NCI-H1092 (cell line): ENCODE data around the gene WNT9B.
"Not testable (repeated sequence)": the region's sequence is repeated elsewhere in the genome, so short reads cannot be mapped to it uniquely, and the experiment has no call there.

Experiments used
- DNase-seq: peaks from one replicate; lab custom pipeline; 2025; lab: John Stamatoyannopoulos, UW

The WNT9B gene

DNA sequence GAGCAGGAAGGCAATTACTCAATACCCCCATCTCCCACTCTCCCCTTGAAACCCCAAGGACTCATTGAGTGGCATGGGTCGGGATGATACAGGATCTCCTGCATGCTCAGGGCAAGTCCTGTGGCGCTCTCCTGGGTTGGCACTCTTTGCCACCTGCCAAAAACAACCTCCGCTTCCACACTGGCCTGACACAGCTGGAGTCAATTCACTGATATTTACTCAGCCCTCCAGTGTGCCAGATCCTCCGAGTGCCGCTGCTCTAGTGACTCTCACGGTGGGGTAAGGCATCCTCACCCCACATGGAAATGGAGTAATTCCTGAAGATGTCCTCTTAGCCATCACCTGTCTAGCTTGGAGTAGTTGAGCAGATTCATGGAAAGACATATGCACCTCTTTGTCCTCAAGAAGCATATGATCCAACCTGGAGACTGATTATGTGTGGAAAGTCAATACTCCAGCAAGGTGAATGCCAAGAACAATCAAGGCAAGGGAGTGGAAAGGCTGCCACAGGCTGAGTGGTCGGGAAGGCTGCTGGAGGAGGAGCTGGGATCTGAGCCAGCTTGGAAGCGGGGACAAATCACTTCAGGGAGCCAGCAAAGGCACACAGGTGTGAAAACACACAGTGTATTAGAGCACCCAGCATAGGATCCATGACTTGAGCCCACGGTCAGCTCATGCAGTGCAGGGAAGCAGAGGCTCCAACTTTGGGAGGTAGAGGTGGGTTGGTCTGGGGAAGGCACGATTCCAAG lies 59.0 kb downstream of the WNT9B start:
- DNase-seq: peak; percentile 80

DNA sequence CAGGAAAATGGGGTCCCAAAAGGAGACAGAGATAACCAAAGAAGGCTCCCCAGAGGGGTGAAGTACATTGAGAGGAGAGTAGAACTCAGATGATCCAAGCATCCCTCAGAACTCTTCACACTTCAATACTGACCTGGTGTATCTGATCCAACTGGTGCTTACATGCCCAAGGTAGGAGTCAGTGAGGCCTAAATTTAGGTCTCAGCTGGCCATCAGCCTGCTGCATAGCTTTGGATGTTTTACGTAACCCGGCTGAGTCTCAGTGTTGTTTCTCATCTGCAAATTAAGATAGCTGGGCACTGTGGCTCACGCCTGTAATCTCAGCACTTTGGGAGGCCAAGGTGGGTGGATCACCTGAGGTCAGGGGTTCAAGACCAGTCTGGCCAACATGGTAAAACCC lies 59.9 kb downstream of the WNT9B start:
- DNase-seq: no peak

GRCh38 chr17:46915596-46915995 lies 64.2 kb downstream of the WNT9B start:
- DNase-seq: no peak

GRCh38 chr17:46916211-46916610 lies 64.8 kb downstream of the WNT9B start:
- no peak for DNase-seq

- no peak for DNase-seq
These were observed 65.2 kb downstream of the WNT9B start for GRCh38 chr17:46916623-46917022.

GRCh38 chr17:46917041-46917440 lies 65.7 kb downstream of the WNT9B start:
- DNase-seq: no peak

GRCh38 chr17:46917516-46917915 lies 66.1 kb downstream of the WNT9B start:
- no peak for DNase-seq

DNA sequence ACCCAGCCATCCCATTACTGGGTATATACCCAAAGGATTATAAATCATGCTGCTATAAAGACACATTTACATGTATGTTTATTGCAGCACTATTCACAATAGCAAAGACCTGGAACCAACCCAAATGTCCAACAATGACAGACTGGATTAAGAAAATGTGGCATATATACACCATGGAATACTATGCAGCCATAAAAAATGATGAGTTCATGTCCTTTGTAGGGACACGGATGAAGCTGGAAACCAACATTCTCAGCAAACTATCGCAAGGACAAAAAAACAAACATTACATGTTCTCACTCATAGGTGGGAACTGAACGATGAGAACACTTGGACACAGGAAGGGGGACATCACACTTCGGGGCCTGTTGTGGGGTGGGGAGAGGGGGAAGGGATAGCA lies 70.6 kb downstream of the WNT9B start:
- not testable (repeated sequence) for DNase-seq

- no peak for DNase-seq
These were observed 71.1 kb downstream of the WNT9B start for GRCh38 chr17:46922487-46922803.

DNA sequence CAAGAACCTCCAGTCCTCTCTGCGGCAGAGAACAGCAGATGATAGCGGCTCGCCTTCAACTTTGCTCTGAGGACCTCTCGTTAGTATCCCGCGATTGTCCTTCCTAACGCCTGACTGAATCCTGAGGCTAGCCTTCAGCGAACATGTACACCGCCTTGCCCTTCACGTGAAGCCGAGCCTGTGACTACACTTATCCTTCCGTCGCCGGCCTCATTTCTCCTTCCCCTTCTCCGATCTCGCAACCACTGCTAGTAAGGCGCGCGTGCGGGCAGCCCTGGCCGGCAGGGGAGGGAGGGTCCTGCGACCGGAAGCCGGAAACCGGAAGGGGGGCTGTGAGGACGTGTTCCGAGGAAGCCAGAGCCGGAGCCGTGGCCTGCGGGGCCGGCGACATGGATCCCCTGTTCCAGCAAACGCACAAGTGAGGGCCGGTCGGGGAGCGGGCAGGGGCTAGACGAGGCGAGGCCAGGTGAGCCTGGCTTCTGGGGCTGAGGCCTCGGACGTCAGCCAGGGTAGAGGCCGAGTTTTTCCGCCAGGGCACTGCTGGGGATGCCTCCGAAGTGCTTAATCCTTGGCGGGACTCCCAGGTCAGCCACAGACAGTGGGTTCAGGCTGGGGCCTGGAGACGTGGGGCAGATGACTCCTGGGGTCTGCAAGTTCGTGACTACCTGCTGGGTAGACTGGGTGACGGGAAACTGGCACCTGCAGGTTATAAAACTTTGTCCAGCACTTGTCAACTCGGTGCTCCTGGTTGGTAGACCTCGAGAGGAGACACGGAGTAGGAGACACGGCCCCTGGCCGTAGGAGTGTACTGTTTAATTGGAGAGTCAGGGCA lies 71.6 kb downstream of the WNT9B start, which contains the start of gene GOSR2:
Gene GOSR2, plus strand, starts transcription at position 357 of the 832 bp plus-strand sequence. Its CDS starts 33 bp downstream, at position 390.
- DNase-seq: peak; percentile 88

GRCh38 chr17:46925185-46925868 lies 73.9 kb downstream of the WNT9B start:
- DNase-seq: no peak

GRCh38 chr17:46928467-46929261 lies 77.3 kb downstream of the WNT9B start:
- no peak for DNase-seq

GRCh38 chr17:46929413-46929812 lies 78.0 kb downstream of the WNT9B start:
- no peak for DNase-seq

- no peak for DNase-seq
These were observed 78.7 kb downstream of the WNT9B start for GRCh38 chr17:46930051-46930450.

DNA sequence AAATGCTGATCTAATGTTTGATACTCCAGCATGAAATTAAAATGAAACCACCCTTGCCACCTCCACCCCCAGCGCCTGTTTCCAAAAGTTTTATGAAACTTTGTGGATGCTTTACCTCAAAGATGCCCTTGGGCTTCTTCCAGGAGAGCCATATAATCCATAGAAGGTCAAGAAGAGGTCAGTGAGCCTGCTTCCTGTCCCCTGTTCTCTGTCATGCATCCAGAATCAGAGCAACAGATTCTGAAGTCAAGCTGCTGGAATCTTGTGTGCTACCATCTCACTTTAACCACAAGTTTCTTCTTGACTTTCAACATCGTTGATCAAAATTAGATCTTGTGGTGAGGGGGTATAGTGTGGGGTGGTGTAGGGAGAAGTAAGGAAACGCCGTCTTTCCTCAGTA lies 80.2 kb downstream of the WNT9B start:
- no peak for DNase-seq

GRCh38 chr17:46935658-46936266 lies 84.4 kb downstream of the WNT9B start:
- no peak for DNase-seq
